CD4-positive, alpha-beta T cell treated with Interferon alpha-2 for 1 hour (primary cell): ENCODE measurements around the gene TSFM.

ENCODE experiments used
- DNase-seq, 2 donors: peaks; one replicate each; pipeline ENCODE4 v3.0.0-alpha.2; 2020 to 2022

TSFM gene

DNA sequence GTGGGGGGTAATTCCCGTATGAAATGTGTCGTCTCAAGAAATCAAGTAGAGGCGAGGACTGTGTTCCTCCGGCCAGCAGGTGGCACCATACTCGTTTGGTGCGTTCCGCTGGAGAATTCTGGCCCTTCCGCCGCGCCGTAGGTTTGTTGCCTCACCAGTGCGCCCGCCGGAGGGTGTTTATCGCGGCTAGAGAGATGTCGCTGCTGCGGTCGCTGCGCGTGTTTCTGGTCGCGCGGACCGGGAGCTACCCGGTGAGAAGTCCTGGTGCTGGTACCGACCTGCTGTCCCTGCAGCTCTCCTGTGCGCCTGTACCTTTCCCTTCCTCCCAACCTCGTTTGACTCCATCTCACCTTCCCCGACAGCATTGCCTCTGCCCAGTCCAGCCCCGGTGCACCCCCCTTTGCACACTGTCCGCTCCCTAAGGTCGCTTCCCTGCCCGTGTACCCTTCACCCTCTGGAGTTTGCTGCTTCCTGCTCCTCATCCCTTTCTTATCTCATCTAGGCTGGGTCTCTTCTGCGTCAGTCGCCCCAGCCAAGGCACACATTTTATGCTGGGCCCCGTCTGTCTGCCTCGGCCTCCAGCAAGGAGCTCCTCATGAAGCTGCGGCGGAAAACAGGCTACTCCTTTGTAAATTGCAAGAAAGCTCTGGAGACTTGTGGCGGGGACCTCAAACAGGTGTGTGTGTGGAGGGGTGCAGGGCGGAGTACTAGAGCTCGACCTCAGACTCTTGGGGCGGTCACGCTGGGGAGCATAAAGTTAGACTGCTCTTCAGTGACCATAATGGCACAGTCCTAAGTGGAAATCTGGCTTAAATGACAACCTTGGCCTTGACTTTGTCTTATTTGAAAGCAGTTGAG is at the start of gene TSFM:
TSS of gene TSFM (plus strand) at position 180 of the 858 bp plus-strand sequence. CDS start at position 195, 15 bp downstream.
- peak; percentile 93 to 97 for DNase-seq

DNA sequence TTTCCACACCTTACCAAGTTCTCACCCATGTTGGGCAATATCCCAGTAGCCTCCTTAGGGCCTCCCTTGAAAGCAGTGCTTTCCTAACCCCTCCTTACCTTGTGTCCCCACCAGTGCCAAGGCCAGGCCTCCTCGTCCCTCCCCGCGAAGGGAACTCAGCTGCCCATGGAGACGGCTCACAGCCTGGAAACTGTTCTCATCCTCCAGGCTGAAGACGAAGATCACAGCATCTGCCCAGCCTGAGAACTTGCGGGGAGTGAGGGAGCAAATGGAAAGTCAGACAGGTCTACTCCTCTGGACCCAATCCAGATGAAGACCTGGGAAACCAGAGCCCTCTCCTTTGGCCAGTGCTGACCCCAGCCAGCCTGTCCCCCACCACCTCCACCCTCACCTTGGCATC is 48.7 kb upstream of the TSFM start:
- no peak for DNase-seq

DNA sequence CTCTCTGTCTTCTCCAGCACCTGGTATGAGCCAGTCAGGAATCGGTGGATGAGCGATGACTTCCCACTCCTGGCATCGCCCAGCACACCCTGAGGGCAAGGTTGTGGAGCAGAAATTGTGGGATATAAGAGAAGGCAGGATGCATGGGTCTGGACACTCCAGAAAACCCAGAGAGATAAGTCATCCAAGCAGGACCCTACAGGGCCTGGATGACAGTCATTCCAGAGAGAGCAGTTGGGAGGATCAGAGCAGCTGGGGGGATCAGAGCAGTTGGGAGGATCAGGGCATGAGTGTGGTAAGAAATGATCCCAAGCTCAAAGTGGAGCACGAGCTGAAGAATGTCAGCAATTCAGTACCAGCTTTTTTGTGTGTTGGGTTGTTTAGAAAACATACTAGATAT is 48.0 kb upstream of the TSFM start:
- no peak for DNase-seq

DNA sequence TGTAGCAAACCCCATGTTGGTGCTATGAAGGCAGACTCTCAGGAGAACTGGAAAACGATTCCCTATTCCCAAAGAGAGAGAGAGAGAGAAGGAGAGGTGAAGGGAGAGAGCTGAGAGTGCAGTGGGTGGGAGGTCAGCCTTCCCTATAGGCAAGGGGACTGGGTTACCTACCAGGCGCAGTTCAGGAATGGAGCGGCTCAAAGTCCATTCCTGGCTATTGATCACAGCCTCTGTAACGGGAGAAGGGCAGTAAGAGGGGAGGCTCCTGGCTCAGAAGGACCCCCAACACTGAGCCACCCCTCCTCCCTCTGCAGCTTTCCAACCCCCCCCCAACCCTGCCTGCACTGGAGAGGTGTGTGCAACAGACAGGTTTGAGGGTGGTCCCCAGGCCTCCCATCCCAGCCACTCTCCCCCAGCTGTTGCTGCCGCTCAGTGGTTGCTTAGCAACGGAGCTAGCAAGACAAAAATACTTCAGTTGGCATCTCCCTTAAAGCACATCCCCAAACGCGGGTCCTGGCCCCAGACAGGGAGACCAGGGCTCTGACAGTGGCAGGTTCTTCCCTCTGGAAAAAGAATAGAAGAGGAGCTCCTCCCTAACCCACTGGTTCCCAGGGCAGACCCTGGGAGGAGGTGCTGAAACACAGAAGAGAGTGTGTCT is 47.3 kb upstream of the TSFM start:
- no peak for DNase-seq

DNA sequence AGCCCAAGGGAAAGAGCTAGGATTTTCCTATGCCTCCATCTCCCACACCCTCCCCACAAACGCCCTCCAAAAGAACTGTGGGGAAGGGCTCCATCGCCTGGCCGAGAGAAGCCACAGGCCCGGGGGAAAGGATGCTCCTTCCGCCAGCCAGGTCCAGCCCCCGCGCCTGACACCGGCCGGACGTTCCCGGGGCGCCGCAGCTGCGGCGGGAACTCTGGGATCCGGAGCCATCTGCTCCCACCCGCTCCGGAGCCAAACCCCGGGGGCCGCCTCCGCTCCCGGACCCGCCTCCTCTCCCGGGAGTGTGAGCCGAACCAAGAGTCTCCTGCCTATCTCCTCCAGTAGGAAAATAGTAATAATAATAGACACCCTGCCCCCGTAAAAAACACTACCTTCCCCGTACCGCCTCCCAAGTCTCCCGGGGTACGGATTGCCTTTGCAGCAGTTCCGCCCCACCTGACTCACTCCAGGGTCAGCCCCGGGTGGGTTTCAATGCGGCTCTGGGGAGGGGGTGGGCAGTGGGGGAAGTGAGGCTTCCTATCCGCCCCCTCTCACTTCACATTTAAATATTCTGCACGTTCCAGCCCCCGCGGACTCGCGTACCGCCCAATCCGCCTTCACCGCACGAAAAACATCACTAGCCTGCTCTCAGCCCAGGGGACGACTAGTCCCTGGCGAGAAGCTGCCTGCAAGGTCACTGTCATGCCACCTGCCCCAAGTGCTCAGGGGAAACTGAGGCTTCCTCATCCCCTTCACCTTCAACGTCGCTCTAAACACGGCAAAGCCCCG is 46.4 kb upstream of the TSFM start:
- no peak for DNase-seq

DNA sequence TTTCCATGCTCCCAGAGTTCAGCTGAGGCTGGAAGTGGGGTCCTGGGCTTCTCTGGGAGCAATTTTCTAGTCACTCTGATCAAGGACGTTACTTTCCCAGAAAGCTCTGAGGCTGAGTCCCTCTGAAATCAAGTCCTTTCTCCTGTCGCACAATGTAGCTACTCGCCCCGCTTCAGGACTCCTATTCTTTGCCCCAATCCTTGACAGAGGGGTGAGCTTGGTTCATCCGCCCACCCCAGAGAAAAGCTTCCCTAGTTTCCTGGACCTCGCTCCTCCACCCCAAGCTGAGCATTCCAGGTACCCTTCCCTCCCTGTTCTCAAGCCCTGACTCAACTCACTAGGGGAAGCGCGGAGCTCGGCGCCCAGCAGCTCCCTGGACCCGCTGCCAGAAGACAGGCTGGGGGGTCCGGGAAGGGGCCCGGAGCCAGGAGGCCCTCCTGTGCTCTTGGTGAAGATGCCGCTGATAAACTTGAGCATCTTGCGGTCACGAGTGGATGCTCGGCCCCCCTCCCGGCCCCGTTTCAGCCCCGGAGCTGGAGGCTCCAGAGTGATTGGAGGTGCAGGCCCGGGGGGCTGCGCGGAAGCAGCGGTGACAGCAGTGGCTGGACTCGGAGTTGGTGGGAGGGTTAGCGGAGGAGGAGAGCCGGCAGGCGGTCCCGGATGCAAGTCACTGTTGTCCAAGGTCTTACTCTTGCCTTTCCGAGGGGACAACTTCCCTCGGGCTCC is 45.7 kb upstream of the TSFM start:
- no peak for DNase-seq

DNA sequence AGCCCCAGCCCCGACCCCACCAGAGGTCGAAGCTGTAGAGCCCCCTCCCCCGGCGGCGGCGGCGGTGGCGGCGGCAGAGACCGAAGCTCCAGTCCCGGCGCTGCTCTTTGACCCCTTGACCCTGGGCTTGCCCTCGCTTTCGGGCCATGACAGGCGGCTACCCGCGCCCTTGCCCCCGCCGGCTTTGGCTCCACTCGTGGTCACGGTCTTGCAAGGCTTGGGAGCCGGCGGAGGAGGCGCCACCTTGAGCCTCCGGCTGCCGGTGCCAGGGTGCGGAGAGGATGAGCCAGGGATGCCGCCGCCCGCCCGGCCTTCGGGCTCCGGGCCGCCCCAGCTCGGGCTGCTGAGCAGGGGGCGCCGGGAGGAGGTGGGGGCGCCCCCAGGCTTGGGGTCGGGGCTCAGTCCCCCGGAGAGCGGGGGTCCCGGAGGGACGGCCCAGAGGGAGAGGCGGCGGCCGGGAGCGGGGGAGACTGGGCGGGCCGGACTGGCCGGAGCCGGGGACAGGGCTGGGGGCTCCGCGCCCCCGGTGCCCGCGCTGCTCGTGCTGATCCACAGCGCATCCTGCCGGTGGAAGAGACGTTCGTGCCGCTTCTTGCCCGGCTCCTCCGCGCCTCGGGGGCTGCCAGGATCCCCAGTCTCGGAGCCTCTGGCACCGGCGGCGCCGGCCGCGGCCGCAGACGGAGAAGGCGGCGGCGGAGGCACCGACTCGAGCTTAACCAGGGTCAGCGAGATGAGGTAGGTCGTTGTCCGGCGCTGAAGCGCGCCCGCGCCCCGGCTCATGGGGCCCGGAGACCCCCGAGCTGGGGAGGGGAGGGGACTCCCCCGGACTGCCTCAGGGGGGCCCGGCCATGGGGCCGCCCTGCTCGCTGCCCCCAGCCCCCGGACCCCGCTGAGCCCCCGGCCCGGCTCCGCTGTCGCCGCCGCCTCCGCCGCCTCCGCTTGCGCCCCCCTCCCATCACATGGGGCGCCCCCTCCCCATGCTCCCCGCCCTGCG is 44.8 kb upstream of the TSFM start:
- no peak for DNase-seq

DNA sequence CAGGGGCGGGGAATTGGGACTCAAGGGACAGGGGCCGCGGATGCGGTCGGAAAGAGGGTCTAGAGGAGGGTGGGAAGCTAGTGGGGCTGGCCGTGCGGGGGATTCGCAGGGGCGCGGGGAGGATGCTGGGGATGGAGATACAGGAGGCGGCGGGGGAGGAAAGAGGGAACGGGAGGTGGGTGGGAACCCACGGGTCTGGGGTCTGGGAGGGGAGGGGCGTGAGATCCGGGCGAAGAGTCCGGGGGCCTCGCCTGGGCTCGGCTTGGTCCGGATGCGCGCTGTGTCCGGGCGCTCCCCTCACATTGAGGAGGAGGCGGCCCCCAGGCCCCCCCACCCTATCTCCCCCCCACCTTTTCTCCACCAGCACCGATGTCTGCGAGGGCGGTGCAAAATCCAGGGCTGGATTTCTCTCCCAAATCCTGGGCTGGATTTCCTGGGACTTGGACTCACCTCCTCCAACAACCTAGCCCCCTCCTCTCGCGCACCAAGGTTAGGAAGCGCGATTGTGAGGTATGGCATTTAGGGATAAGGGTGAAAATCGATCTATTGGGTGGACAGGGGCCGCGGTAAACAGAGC is 43.8 kb upstream of the TSFM start, which contains the start of gene AGAP2:
TSS of gene AGAP2 (minus strand) at position 82 of the 577 bp plus-strand sequence. CDS start 496 bp downstream, outside the sequence.
- DNase-seq: no peak

DNA sequence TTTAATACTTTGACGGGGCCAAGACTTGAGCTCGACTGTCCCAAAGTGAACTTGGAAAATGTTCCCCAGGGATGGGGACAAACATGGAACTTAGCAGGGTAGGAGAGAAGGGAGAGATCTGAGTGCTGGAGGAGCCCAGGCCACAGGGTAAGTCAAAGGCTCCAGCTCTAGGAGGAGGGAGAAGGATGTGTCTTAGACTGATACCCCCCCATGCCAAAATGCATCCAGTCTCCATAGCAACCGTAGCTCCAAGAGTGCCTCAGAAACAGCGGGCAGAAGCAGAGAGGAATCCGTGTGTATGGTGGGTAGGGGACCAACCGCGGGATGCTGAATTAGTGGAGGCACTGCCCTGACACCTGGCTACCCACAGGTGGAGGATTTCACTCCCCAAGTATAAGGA is 43.2 kb upstream of the TSFM start:
- no peak for DNase-seq

DNA sequence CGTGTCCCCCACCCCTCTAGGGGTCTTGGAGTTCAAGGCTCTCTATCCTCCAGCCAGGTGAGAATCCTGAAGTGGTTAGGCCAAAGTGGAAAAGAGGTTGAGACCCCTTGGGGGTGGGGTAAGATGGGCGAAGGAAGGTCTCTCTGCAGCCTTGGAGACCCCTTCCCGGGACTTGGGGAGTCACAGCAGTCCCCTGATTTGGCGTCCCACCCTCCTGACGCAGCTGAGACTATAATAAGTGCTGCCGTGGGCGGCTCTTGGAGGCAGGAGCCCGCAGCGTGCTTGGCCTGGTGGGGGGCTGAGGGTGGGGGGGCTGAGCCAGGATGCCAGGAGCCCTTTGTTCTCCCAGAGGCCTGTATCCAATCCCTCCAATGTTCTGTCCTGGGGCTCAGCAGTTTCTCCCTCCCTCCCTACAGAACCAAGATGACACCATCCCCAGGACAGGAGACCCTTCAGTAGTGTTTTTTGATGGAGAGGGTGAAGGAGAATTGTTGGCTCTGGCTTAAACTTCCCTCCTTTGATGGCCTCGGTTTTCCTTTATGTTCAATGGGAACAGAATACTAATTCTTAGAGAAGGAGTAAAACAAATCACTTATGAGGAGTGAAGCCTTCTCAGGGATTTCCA is 42.6 kb upstream of the TSFM start:
- no peak for DNase-seq

DNA sequence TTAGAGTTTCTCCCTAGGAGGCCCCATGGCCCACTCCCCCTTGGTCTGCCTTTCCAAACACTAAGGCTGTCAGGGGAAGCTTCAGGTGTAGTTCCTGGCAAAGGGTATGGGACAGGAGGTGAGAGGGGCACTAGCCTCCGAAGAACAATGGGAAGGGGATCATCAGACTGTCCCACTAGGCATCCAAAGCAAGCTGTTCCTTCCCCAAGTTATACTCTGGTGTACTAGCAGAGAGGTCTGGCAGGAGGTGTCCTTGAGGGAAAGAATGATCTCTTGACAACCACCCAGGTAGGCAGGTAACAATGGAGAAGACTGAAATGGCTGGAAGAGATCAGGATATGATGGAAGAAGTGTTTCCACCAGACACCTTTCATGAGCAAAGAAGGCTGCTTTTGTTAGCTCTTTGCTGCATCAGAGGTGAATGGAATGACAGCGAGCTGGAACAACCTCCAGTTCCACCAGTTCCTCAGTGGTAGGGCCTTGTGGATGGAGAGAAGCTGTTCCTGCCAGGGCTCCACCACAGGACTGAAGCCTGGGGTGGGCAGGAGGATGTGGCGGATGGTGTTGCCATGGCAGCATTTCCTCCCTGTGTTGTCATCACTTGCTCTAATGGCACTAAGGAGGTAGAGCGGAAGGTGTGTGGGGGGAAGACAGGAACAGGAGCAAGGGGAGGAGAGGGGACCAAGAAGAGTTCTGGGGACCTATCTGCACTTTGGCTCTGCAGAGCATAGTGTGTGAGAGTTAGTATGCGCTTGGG is 41.8 kb upstream of the TSFM start:
- peak; percentile 81 to 88 for DNase-seq

DNA sequence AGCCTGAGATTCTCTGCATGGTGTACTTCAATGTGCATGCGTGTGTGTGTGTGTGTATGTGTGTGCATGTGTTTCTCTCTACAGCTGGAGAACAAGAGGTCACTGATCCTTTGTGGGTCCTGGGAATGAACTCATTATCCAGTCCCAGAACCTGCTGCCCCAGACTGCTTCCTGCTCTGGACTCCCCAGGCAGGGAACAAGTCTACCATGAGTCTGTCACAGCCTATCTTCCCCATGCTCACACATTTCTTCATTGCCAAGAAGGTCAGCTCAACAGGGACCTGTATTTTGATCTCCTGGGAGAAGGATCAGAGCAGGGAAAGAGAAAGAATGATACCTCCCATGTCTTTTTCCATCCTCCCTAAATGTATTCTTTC is 41.2 kb upstream of the TSFM start:
- no peak for DNase-seq

DNA sequence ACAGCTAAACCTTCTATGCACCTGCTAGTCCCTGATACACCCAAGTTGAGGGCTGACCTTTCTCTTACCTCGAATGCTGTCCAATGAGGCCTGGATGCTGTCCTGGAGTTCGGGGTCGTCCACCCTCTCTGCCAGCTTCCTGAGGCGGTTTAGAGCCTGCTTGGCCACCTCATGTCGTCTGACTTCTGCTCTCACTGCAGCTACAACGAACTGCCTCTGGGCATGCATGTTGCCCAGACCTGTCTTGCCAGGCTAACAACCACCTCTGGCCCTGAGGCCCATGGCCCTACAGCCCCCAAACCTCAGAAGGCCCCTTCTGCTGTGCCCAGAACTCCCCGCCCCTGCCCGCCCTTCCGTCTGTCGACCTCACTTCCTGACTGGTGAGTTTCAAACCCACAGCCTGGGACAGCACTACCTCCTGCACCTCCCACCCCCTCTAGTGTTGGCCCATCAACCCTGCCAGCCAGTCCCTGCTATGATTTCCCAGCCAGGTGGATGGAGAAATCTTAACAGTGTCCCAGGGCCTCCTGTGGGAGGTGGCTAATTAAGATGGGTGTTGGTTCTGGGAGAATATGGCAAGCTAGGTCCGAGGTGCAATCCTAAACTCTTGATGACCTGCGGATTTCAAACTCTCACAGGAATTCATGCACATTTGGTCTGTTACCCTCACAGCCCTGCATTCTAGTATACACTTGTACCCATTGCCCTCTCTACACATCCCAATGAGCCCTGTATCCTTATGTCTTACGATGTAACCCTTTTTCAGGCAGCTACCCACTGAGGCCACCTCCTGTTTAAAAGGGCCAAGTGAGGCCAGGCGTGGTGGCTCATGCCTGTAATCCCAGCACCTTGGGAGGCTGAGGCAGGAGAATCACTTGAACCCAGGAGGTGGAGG is 40.5 kb upstream of the TSFM start:
- DNase-seq: peak; percentile 84 to 89

DNA sequence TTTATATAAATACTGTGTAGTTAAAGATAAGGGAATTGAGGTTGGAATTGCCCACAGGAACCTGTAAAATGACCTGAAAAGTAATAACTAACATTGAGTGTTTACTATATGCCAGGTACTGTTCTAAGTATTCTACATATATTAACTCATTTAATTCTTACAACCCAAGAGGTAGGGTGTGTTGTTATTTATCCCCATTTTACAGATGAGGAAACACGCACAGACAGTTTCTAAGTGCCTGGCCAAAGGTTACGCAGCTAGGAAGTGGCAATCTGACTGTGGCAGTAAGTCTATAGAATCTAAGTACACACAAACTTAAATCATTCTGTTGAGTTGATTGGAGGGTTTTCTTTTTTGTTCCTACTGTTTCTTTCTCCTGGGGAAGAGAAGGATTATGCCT is 38.8 kb upstream of the TSFM start:
- no peak for DNase-seq

DNA sequence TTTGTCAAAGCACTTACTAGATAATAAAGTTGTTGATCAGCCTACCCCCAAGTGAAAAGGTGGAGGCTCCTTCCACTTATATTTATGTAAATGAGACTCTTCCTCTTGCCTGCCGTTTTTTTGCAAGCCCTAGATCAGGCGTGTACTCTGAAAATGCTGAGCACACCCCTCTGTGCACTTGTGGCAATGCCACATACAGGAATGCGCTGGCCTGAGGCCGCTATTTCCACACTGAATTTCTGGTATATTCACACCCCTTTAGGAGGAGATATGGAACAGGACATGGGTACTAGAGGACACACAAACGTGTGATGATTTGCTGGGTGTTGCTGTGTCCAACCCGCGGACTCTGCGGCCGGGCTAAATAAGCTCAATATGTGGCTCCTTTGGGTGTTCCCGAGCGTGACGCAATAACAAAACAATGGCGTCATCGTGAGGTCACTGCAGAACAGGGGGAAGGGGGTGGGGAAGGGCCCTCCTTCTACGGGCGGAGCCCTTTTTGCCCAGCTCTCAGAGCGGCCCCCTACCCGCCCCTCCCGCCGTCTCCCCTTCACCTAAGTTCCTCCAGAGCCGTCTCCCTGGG is 38.3 kb upstream of the TSFM start:
- DNase-seq: peak; percentile 86 to 88

DNA sequence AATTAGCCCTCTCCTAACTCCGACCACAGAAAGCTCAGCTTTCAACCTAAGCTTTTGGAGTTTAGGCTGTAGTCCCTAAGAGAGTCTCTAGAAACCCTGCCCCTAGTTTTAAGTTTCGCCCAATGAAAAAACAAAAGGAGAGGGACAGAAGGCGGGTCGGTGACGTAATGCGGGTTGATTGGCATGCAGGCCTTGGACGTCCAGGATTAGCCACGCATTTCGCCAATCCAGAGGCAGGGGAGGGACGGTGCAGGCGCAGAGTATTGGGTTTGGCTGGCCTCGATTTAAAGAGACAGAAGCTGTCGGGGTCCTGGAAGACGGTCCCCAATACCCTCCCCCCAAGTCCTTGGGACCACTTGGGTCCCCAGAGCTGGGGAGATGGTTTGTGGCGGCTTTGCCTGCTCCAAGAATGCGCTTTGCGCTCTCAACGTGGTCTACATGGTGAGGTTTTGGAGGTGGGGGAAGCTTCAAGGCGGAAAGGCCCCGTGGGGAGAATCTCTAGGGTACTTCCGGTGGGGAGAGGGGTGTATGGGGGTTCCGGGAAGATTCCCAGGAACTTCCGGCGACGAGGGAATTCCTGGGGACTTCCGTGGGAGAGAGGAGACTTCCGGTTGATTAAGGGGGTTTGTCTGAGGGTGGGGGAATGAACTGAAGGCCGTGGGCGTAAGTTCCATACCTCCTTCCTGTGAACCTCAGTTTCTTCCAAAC is 37.7 kb upstream of the TSFM start, which contains the start of gene TSPAN31:
TSS of gene TSPAN31 (plus strand) at position 263 of the 708 bp plus-strand sequence. CDS start at position 379, 116 bp downstream.
- peak; percentile 96 to 97 for DNase-seq

DNA sequence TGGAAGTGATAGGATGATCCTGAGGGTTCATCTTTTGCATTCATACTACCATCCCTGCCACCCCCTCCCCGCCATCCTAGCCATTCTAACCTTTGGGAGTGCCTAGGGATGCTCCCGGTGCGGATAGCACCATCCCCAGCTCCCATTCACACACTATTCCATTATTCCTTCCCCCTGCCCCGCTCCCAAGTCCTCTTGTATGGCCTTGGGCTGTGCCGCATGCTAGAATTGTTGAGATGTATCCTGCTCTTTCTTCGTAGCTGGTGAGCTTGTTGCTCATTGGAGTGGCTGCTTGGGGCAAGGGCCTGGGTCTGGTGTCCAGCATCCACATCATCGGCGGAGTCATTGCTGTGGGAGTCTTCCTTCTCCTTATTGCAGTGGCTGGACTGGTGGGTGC is 37.1 kb upstream of the TSFM start:
- no peak for DNase-seq

DNA sequence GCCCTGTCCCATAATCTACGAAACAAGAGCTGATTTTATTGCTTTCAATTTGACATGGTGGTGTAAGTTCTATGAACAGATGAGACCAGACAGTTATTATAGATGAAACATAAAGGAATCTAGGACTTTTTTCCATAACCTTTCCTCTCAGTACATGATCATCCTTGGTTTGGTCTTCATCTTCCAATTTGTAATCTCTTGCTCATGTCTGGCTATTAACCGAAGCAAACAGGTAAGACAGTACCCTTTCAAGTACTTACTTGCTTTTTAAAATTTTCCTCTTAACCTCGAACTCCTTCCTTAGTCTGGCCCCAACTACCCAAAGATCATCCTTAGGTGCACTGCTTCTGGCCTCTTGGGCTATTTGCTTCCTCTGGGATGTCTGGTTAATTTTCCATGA is 36.6 kb upstream of the TSFM start:
- DNase-seq: no peak
